ENCODE results near the gene RAD50. TPM values are rescaled to one million over a fixed set of nuclear protein-coding genes. Genes with fewer than 3 reads are reported as not detected.

Gene RAD50
- total RNA-seq, 1 donor from 2014 or later = 26.9 TPM

DNA sequence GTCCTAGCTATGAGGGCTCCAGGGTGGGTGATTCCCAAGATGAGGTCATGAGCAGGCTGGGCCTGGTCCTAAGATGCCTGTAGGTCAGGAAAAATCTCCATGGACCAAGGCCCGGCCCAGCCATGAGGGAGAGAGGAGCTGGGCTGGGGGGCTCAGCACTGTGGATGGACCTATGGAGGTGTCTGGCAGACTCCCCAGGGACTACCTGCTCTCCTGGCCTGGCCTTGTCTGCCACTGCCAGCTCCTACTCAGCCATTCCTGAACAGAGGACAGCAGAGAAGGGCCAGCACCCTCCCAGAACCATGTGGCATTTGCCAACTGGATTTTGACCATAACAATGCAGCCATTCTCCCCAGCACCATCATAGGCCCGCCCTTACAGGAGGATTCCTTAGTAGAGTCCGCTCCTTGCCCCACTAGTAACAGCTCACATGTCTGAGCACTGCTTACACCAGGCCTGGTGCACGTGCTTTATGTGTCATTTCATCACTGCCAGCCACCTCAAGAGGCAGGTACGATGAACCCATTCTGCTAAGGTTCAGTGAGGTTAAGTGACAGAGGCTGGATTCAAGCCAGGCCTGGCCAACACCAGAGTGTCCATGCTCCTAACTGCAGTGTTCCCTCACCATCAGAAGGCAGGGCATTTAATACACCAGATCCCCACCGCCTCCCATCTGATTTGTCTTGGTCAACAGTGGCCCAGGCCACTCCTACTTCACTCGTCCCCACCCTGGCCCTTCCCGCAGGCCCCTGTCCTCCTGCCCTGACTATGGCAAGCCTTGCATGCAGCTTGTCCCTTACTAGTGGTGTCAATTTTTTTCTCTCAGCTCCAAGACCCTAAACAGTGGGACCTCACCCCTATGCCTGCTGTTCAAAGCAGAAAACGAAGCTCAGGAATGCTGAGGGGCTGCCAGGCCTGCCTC lies 101.9 kb downstream of the RAD50 start:
- no peak for FAIRE-seq

DNA sequence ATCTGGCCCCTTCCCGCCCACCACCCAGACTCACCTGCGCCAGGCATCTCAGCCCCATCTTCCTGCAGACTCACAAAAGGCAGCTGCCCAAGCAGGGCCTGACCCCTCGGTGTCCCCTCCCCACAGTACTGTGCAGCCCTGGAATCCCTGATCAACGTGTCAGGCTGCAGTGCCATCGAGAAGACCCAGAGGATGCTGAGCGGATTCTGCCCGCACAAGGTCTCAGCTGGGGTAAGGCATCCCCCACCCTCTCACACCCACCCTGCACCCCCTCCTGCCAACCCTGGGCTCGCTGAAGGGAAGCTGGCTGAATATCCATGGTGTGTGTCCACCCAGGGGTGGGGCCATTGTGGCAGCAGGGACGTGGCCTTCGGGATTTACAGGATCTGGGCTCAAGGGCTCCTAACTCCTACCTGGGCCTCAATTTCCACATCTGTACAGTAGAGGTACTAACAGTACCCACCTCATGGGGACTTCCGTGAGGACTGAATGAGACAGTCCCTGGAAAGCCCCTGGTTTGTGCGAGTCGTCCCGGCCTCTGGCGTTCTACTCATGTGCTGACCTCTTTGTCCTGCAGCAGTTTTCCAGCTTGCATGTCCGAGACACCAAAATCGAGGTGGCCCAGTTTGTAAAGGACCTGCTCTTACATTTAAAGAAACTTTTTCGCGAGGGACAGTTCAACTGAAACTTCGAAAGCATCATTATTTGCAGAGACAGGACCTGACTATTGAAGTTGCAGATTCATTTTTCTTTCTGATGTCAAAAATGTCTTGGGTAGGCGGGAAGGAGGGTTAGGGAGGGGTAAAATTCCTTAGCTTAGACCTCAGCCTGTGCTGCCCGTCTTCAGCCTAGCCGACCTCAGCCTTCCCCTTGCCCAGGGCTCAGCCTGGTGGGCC lies 103.1 kb downstream of the RAD50 start:
- FAIRE-seq = no peak
- no peak for DNase-seq (ENCODE audit: low spot score in 2 of 2)

More for the DNA sequence above, 101.9 kb downstream of the RAD50 start:
- DNase-seq (ENCODE audit: low spot score in 2 of 2) = no peak

DNA sequence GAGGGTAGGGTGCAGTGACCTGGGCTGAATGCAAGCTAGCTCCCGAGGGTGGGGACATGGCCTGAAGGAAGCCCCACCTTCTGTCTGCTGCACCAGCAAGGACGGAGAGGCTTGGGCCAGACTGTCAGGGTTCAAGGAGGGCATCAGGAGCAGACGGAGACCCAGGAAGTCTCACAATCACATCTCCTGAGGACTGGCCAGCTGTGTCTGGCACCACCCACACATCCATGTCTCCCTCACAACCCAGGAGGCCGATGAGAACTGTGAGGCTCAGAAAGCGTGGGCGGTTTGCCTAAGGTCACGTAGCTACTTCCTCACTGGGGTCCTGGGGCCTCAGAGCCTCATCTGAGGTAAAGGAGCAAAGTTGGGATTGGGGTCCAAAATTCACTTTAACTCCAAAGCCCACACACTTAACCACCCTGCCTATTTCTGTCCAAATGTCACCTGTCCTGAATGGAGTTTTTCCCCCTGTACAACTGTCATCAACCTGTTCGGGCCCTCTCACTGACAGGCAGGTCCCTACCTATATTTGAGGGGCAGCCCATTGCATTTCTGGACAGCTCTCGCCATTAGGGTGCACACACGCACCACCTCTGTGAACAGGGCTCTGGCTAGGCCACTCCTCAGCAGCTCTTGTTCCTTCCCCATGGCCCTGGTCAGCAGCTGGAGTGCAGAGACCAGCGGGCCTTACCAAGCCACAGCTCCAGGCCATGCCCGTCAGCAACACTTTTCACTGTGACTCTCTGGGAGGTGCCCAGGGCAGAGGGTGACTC lies 104.6 kb downstream of the RAD50 start:
- DNase-seq (ENCODE audit: low spot score in 2 of 2) (no peak), FAIRE-seq (no peak)

DNA sequence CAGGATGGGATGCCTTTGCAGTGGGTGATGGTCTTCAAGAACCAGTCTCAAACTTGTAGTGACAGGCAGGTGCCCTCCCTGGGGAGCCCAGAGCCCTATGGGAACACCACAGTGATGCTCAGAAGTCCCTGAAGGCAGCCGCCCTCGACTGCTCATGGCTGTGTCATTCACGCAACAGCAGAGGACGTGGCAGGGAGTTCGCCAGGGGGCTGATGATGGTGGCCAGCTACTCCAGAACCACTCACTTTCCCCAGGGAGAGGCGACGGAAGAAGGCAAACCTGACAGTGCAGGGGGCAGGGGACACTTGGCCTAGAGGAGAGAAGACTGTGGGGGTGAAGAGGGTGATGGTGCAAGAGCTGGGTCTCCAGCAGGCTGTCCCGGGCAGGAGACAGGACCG lies 105.2 kb downstream of the RAD50 start:
- FAIRE-seq (no peak), DNase-seq (ENCODE audit: low spot score in 2 of 2) (no peak)

GRCh38 chr5:132662925-132663770 lies 106.4 kb downstream of the RAD50 start:
- no peak for FAIRE-seq
- DNase-seq (ENCODE audit: low spot score in 2 of 2) = no peak

DNA sequence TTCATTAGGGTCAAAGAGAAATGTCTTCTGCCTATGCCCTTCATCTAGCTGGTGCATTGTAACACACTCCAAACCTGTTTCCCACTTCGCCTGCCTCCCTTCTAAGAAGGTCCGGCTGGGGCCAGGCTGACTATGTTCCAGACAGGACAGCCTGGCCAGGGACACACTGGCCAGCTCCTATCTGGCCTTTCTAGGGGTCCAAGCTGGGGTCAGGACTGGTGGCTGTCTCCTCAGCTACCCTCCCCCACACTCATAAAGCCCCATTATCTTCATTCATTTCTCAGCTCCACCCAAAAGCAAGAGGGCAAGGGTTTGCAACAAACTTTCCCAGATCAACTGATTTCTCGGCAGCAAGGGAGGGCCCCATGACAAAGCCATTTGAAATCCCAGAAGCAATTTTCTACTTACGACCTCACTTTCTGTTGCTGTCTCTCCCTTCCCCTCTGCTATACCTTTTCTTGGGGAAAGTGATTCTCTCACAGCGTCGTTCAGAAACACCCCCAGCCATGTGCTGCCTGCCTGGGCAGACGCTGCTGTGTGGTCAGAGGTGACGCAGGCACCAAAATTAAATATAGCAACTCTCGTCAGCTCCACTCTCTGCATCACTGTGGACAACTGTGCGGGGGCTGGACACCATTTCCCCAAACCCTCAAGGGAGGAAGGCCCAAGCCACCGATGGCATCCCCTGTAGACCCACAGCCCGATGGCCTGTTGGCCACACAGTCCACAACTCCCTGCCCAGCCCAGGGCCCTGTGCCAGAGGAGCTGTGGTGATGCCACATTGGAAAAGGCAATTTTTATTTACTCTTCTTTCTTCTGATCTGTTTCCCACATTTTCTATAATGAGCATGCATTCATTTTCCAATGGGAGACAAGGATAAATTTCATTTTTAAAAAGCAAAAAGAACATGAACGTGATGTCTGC lies 107.3 kb downstream of the RAD50 start:
- DNase-seq (ENCODE audit: low spot score in 2 of 2) = no peak
- FAIRE-seq = no peak

DNA sequence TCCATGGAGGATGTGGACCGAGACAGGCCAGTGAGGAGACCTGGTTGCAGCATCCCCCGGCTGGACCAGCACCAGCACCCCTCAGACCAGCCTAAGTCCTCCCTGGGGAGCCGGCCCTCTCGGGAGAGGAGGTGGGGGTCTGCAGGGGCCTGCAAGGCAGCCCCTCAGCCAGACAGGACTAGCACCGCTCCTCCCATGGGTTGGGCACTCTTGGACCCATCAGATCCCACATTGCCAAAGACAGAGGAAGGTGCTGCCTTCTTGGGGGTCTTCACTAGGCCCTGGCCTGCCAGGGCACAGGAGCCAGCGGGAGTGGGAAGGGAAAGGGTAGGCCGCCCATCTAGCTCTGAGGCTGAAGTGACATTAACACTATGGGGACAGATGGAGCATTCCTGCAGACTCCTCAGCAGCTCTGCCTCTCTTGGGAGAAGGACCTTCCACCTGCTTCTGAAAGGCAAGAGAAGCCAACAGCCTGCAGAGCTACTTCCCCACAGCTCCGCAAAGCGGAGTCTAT lies 108.0 kb downstream of the RAD50 start:
- DNase-seq (ENCODE audit: low spot score in 2 of 2) = no peak
- no peak for FAIRE-seq

GRCh38 chr5:132665574-132666080 lies 108.8 kb downstream of the RAD50 start:
- DNase-seq (ENCODE audit: low spot score in 2 of 2) = no peak
- FAIRE-seq = no peak

GRCh38 chr5:132666310-132667123 lies 109.7 kb downstream of the RAD50 start:
- no peak for DNase-seq (ENCODE audit: low spot score in 2 of 2)
- FAIRE-seq = no peak

DNA sequence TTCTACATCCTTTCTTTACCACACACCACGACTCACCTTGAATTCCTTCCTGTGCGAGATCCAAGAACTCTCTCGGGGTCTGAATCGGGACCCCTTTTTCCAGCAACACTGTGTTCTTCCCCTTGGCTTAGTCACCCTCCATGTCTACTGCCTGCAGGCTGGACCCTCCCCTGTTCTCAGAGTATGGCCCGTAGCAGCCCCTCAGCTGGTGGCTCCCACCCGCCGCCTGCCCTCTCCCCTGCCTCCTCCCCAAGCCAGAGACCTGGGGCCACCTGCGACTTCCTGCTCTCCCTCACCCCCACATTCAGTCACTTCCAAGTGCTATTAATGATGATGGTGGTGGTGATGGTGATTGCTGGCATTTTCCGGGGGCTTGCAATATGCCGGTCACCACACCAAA lies 110.5 kb downstream of the RAD50 start:
- no peak for DNase-seq (ENCODE audit: low spot score in 2 of 2)
- FAIRE-seq = no peak

GRCh38 chr5:132667761-132668705 lies 111.3 kb downstream of the RAD50 start:
- no peak for DNase-seq (ENCODE audit: low spot score in 2 of 2)

GRCh38 chr5:132668706-132669454 lies 112.1 kb downstream of the RAD50 start:
- DNase-seq (ENCODE audit: low spot score in 2 of 2) (no peak), FAIRE-seq (no peak)

More at GRCh38 chr5:132667761-132668705, 111.3 kb downstream of the RAD50 start:
- no peak for FAIRE-seq

DNA sequence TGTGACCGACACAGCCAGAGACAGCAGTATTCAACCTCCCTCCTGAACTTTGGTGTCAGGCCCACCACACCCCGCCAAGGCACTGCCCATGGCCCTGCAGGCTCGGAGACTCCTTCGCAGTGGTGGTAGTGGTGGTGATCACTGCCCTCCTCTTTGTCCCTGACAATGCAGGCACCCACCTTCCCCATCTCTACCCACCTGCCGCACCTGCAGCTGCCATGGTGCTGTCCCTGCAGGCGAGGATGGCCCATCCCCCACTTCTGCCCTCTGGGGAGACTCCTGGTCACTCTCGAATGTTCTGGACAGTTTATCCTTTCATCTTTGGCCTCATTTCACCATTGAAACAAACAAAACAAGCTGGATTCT lies 112.7 kb downstream of the RAD50 start:
- FAIRE-seq (no peak), DNase-seq (ENCODE audit: low spot score in 2 of 2) (no peak)

DNA sequence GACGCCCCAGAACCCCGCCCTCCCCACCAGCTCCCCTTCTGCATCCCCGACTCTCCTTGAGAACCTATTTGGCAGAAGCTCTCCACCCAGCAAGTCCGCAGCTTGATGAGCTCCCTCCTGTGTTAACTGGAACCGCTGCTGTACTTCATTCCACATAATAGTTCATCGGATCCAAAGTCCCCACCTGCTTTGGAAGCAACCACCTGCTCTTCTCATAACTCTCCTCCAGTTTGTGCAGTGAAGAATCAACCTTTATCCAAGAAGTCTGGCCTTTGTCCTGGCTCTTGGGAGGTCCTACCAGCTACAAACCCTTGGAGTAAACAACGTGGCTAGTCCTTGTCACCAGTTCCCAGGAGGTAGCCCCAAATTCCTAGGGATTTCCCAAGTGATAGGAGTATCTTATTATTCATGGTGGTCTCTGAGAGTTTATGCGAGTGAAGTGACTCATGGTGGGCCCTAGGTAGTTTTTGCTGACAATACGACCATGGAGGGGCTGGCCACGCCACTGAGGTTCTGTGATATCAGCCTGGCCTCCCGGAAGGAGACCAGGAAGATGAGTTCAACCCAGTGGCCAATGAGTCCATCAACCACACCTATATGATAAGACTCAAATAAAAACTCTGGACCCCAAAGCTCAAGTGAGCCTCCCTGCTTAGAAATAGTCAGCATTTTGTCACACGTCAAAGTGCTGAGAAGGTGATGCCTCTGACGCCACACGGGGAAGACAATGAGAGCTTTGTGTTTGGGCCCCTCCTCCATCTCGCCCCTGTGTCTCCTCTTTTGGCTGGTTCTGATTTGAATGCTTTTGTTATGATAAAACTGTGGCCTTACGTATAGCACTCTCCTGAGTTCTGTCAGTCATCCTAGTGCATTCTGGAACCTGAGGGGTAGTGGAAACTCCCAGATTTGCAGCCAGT lies 113.4 kb downstream of the RAD50 start:
- no peak for DNase-seq (ENCODE audit: low spot score in 2 of 2)
- no peak for FAIRE-seq

Measured in frontal cortex (tissue), 4 donors.